K562 (cell line): ENCODE results near the gene ZBTB48. TPM values are rescaled to one million over a fixed set of nuclear protein-coding genes. Genes with fewer than 3 reads are reported as not detected.

Experiments
- CBX1 ChIP-seq: sonication (generic); IDR thresholded peaks from 2 replicates; pipeline ENCODE4 v1.6.1; 2016; ENCODE audit warnings: antibody characterized with exemption, low read depth, mild to moderate bottlenecking
- DPF2 ChIP-seq: fragments of 450-650 bp; IDR thresholded peaks from 2 replicates; pipeline ENCODE4 v1.6.1; 2016
- NONO ChIP-seq, 2 experiments: fragments of 200-400 bp in 1 of 2; fragments of 450-650 bp in 1 of 2; formaldehyde crosslinking in 1 of 2; IDR thresholded peaks; 2 replicates each; pipeline ENCODE4 v1.6.1; 2017; ENCODE audit warnings: low read depth in 2 of 2, mild to moderate bottlenecking in 2 of 2, moderate library complexity in 2 of 2, low read length in 1 of 2
- NR2F6 ChIP-seq: fragments of 450-650 bp; formaldehyde crosslinking; IDR thresholded peaks from 2 replicates; pipeline ENCODE4 v1.4.0; 2020; ENCODE audit warnings: mild to moderate bottlenecking
- SP2 ChIP-seq: IDR thresholded peaks from 2 replicates; pipeline ENCODE4 v1.6.1; 2011; ENCODE audit warnings: mild to moderate bottlenecking, low read depth, low read length, moderate library complexity; ENCODE audit not compliant: poor library complexity, severe bottlenecking; ENCODE audit errors: extremely low read depth
- ZBTB7A ChIP-seq: IDR thresholded peaks from 2 replicates; pipeline ENCODE4 v1.6.1; 2011; ENCODE audit warnings: low read depth, mild to moderate bottlenecking, low read length, moderate library complexity, borderline replicate concordance; ENCODE audit not compliant: control insufficient read depth
- polyA plus RNA-seq, 8 experiments: library from polyadenylated mRNA; depleted of rRNA in 4 of 8; stranded (reverse) in 5 of 8; unstranded in 3 of 8; fragments of >200 nt; fragmentation: Nextera tagmentation in 2 of 8; fragmentation: Illumina TruSeq in 1 of 8; extraction: Ambion mirVana in 2 of 8; extraction: Trizol in 1 of 8; gene quantifications; 2 replicates each; pipeline versions ENCODE4 v1.2.1 to v1.2.3, GENCODE V29; 2011 to 2014; ENCODE audit warnings: inconsistent platforms in 1 of 8, missing spikeins in 1 of 8
- total RNA-seq, 7 experiments: library from RNA; depleted of rRNA in 6 of 7; stranded (reverse); fragments of >200 nt in 6 of 7; fragmentation: Illumina TruSeq in 2 of 7; extraction: Trizol in 2 of 7; gene quantifications; 2 replicates each; pipeline versions ENCODE4 v1.2.1 to v1.2.3, GENCODE V29; 2011 to 2021; ENCODE audit warnings: low replicate concordance in 1 of 7
- TF ChIP-seq, protein P1 (sequence below), 2 experiments: fragments of 450-650 bp; IDR thresholded peaks; 2 replicates each; pipeline ENCODE4 v1.6.1; 2016; ENCODE audit warnings: mild to moderate bottlenecking in 2 of 2, borderline replicate concordance in 1 of 2, low read depth in 1 of 2, moderate library complexity in 1 of 2
- TF ChIP-seq, protein P2 (sequence below), 2 experiments: fragments of 150-350 bp in 1 of 2; IDR thresholded peaks; 2 replicates each; pipeline ENCODE4 v1.6.1; 2012 to 2016; ENCODE audit warnings: low read depth in 2 of 2, low read length in 2 of 2, mild to moderate bottlenecking in 1 of 2, moderate library complexity in 1 of 2
- TF ChIP-seq, protein P3 (sequence below), 2 experiments: fragments of 450-650 bp in 1 of 2; IDR thresholded peaks; 2 replicates each; pipeline ENCODE4 v1.6.1; 2011 to 2017; ENCODE audit warnings: low read depth in 2 of 2, antibody characterized with exemption in 1 of 2, borderline replicate concordance in 1 of 2, low read length in 1 of 2, mild to moderate bottlenecking in 1 of 2, mixed read lengths in 1 of 2; ENCODE audit not compliant: control insufficient read depth in 1 of 2

Gene ZBTB48
- total and polyA plus RNA-seq, 9 of the 15 experiments (the other 6 are each of a cell fraction or from before 2014, with no cell fraction given), result 1.9 to 66.9 (median 29.5) TPM

DNA sequence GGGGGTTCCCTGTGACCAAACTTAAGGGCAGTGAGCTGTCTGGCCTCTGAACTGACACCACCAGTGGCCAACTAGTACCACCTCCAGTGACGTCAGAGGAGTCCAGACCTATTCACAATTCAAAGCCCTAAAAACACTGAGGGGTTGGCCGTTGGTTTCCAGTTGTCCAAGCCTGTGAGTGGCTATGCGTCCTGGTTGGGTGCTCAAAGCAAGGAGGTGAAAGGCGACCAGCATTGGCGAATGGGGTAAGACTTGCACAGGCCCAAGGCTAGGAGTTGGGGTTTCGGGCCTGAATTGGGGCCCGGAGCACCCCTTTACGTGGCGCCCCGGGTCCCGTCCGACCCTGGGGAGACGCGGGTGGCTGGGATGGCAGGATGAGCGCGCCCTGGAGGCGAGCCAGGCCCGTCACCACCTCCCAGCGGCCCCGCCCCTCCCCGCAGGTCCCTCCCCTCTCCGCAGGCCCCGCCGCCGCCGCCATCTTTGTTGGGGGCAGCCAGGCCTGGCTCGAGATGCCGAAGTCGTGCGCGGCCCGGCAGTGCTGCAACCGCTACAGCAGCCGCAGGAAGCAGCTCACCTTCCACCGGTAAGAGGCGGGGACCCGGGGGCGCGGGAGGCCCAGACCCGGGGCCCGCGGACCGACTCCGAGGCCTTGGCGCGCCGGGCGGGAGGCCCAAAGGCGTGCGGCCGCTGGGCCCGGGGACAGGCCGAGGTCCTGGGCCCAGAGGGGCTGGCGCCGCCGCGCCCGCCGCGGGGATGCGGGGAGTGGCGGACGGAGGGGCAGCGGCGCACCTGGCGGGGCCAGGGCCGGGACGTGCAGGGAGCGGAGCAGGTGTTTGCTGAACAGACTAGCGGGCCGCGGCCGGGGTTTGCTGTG lies 45.2 kb downstream of the ZBTB48 start, which contains the start of gene THAP3 (continued):
- TF ChIP-seq, protein P1, sequence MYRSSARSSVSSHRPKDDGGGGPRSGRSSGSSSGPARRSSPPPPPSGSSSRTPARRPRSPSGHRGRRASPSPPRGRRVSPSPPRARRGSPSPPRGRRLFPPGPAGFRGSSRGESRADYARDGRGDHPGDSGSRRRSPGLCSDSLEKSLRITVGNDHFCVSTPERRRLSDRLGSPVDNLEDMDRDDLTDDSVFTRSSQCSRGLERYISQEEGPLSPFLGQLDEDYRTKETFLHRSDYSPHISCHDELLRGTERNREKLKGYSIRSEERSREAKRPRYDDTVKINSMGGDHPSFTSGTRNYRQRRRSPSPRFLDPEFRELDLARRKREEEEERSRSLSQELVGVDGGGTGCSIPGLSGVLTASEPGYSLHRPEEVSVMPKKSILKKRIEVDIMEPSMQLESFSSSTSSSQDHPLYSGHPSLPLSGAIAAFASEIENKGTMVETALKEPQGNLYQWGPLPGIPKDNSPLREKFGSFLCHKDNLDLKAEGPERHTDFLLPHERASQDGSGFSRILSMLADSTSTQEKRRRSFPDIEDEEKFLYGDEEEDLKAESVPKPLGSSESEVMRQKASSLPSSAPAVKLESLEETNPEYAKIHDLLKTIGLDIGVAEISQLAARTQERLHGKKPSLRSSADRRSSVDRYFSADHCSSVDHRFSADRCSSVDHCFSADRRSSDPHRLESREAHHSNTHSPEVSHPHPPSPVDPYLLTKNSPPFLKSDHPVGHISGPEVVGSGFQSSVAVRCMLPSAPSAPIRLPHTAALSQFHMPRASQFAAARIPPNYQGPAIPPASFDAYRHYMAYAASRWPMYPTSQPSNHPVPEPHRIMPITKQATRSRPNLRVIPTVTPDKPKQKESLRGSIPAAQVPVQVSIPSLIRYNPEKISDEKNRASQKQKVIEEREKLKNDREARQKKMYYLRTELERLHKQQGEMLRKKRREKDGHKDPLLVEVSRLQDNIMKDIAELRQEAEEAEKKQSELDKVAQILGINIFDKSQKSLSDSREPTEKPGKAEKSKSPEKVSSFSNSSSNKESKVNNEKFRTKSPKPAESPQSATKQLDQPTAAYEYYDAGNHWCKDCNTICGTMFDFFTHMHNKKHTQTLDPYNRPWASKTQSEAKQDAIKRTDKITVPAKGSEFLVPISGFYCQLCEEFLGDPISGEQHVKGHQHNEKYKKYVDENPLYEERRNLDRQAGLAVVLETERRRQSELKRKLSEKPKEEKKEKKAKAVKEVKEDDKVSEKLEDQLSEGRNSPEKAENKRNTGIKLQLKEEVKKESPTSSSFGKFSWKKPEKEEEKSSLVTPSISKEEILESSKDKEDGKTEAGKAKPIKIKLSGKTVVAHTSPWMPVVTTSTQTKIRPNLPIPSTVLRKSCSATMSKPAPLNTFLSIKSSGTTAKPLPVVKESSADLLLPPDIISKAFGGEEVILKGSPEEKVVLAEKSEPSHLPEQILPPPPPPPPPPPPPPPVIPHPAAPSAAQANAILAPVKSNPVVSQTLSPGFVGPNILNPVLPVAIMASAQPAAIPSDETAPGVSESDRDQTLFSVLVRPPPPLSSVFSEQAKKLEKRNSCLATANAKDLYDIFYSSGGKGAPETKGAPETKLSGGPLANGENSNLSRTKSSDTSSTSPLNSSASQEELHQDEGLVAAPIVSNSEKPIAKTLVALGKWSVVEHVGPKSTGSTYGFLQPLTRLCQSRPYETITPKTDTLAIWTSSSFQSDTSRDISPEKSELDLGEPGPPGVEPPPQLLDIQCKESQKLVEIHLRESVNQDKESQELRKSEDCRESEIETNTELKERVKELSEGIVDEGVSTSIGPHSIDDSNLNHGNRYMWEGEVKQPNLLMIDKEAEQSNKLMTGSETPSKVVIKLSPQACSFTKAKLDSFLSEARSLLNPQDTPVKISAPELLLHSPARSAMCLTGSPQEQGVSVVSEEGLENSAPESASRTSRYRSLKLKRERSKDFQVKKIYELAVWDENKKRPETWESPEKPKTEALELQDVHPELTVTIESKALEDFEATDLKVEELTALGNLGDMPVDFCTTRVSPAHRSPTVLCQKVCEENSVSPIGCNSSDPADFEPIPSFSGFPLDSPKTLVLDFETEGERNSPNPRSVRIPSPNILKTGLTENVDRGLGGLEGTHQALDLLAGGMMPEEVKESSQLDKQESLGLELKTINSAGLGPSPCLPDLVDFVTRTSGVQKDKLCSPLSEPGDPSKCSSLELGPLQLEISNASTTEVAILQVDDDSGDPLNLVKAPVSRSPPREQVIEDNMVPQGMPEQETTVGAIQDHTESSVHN (IDR thresholded peaks at IDR 0.05; ENCODE audit: borderline replicate concordance in 1 of 2, low read depth in 1 of 2), result no peak
- TF ChIP-seq, protein P2, sequence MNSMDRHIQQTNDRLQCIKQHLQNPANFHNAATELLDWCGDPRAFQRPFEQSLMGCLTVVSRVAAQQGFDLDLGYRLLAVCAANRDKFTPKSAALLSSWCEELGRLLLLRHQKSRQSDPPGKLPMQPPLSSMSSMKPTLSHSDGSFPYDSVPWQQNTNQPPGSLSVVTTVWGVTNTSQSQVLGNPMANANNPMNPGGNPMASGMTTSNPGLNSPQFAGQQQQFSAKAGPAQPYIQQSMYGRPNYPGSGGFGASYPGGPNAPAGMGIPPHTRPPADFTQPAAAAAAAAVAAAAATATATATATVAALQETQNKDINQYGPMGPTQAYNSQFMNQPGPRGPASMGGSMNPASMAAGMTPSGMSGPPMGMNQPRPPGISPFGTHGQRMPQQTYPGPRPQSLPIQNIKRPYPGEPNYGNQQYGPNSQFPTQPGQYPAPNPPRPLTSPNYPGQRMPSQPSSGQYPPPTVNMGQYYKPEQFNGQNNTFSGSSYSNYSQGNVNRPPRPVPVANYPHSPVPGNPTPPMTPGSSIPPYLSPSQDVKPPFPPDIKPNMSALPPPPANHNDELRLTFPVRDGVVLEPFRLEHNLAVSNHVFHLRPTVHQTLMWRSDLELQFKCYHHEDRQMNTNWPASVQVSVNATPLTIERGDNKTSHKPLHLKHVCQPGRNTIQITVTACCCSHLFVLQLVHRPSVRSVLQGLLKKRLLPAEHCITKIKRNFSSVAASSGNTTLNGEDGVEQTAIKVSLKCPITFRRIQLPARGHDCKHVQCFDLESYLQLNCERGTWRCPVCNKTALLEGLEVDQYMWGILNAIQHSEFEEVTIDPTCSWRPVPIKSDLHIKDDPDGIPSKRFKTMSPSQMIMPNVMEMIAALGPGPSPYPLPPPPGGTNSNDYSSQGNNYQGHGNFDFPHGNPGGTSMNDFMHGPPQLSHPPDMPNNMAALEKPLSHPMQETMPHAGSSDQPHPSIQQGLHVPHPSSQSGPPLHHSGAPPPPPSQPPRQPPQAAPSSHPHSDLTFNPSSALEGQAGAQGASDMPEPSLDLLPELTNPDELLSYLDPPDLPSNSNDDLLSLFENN (IDR thresholded peaks at IDR 0.05; ENCODE audit: low read depth in 2 of 2, low read length in 2 of 2), result no peak
- TF ChIP-seq SP2 (no peak), ZBTB7A (no peak; the same call in 1 of the 2 replicates), CBX1 (peak; percentile 14; the same call in 1 of the 2 replicates), DPF2 (peak; percentile 45), NR2F6 (CRISPR knock-in tag) (no peak), NONO (IDR thresholded peaks at IDR 0.05; ENCODE audit: low read depth in 2 of 2, low read length in 1 of 2) (peak in 1 of 2 experiments; percentile 92; a peak in 2 of 4 replicates)
- TF ChIP-seq, protein P3, sequence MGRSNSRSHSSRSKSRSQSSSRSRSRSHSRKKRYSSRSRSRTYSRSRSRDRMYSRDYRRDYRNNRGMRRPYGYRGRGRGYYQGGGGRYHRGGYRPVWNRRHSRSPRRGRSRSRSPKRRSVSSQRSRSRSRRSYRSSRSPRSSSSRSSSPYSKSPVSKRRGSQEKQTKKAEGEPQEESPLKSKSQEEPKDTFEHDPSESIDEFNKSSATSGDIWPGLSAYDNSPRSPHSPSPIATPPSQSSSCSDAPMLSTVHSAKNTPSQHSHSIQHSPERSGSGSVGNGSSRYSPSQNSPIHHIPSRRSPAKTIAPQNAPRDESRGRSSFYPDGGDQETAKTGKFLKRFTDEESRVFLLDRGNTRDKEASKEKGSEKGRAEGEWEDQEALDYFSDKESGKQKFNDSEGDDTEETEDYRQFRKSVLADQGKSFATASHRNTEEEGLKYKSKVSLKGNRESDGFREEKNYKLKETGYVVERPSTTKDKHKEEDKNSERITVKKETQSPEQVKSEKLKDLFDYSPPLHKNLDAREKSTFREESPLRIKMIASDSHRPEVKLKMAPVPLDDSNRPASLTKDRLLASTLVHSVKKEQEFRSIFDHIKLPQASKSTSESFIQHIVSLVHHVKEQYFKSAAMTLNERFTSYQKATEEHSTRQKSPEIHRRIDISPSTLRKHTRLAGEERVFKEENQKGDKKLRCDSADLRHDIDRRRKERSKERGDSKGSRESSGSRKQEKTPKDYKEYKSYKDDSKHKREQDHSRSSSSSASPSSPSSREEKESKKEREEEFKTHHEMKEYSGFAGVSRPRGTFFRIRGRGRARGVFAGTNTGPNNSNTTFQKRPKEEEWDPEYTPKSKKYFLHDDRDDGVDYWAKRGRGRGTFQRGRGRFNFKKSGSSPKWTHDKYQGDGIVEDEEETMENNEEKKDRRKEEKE (IDR thresholded peaks at IDR 0.05; ENCODE audit: borderline replicate concordance in 1 of 2, control insufficient read depth in 1 of 2, low read depth in 2 of 2, low read length in 1 of 2), result no peak
